GM23338 (cell line): ENCODE results near the gene CELSR1. TPM values are rescaled to one million over a fixed set of nuclear protein-coding genes. Genes with fewer than 3 reads are reported as not detected.

Source experiments
- ATAC-seq: fragments of 200-7000 bp; cut with Tn5 transposase; 3 replicates; pipeline ENCODE4 v1.9.1; 2020
- DNase-seq: peaks from one replicate; pipeline ENCODE4 v3.0.0-alpha.2; 2015; ENCODE audit warnings: low spot score
- H2AFZ ChIP-seq: fragments of 200-600 bp; sonication (generic); 2 replicates; pipeline ENCODE4 v1.8.0; 2016; ENCODE audit warnings: antibody characterized with exemption, mild to moderate bottlenecking, moderate library complexity
- H3F3A ChIP-seq: fragments of 200-600 bp; sonication (generic); replicated peaks from 2 replicates; pipeline ENCODE4 v1.8.0; 2017; ENCODE audit warnings: antibody characterized with exemption, mixed run types, low read depth
- H3K27ac ChIP-seq: fragments of 200-600 bp; sonication (generic); 2 replicates; pipeline ENCODE4 v1.6.1; 2016; ENCODE audit warnings: low read depth
- H3K27me3 ChIP-seq: fragments of 200-600 bp; sonication (generic); 2 replicates; pipeline ENCODE4 v1.8.0; 2016; ENCODE audit warnings: mild to moderate bottlenecking, mixed run types, moderate library complexity; ENCODE audit not compliant: insufficient read depth
- H3K36me3 ChIP-seq: fragments of 200-600 bp; sonication (generic); 2 replicates; pipeline ENCODE4 v1.8.0; 2016; ENCODE audit warnings: mild to moderate bottlenecking; ENCODE audit not compliant: insufficient read depth
- H3K4me1 ChIP-seq: fragments of 200-600 bp; sonication (generic); 2 replicates; pipeline ENCODE4 v1.8.0; 2016; ENCODE audit warnings: mild to moderate bottlenecking, moderate library complexity; ENCODE audit not compliant: insufficient read depth
- H3K4me2 ChIP-seq: fragments of 200-600 bp; sonication (generic); 2 replicates; pipeline ENCODE4 v1.7.1; 2017; ENCODE audit warnings: mixed run types
- H3K4me3 ChIP-seq: fragments of 200-600 bp; sonication (generic); 2 replicates; pipeline ENCODE4 v1.6.1; 2016; ENCODE audit warnings: mixed run types
- H3K79me2 ChIP-seq: fragments of 200-600 bp; sonication (generic); replicated peaks from 2 replicates; pipeline ENCODE4 v1.8.0; 2017; ENCODE audit warnings: mild to moderate bottlenecking; ENCODE audit not compliant: insufficient read depth
- H3K9me2 ChIP-seq: fragments of 200-600 bp; sonication (generic); 2 replicates; pipeline ENCODE4 v1.8.0; 2017; ENCODE audit not compliant: insufficient read depth
- H4K20me1 ChIP-seq: fragments of 200-600 bp; sonication (generic); replicated peaks from 2 replicates; pipeline ENCODE4 v1.8.0; 2017; ENCODE audit warnings: mild to moderate bottlenecking; ENCODE audit not compliant: insufficient read depth
- H3K27ac Mint-ChIP-seq: 2 replicates; pipeline ENCODE4 v1.8.0; 2020; ENCODE audit warnings: inconsistent platforms, mild to moderate bottlenecking, moderate library complexity, mixed read lengths
- H3K27me3 Mint-ChIP-seq: 3 replicates; pipeline ENCODE4 v1.8.0; 2022; ENCODE audit warnings: low read depth, mild to moderate bottlenecking, moderate library complexity, mixed read lengths, inconsistent platforms; ENCODE audit not compliant: insufficient read depth, poor library complexity
- H3K36me3 Mint-ChIP-seq: 3 replicates; pipeline ENCODE4 v1.8.0; 2021; ENCODE audit warnings: low read depth, mild to moderate bottlenecking, inconsistent platforms, moderate library complexity, mixed read lengths
- H3K4me1 Mint-ChIP-seq: 3 replicates; pipeline ENCODE4 v1.8.0; 2020; ENCODE audit warnings: mild to moderate bottlenecking, inconsistent platforms, mixed read lengths
- H3K4me3 Mint-ChIP-seq: 3 replicates; pipeline ENCODE4 v1.8.0; 2021; ENCODE audit warnings: moderate library complexity, mild to moderate bottlenecking, inconsistent platforms, mixed read lengths
- H3K9me3 Mint-ChIP-seq: 3 replicates; pipeline ENCODE4 v1.8.0; 2020; ENCODE audit warnings: moderate library complexity, mild to moderate bottlenecking, inconsistent platforms, mixed read lengths
- CREB1 ChIP-seq: fragments of 250-450 bp; sonication (Bioruptor Pico); IDR thresholded peaks from 2 replicates; pipeline ENCODE4 v1.5.0; 2020; ENCODE audit warnings: low read depth, mild to moderate bottlenecking, moderate library complexity
- CTCF ChIP-seq, 2 experiments: fragments of 200-600 bp in 1 of 2; sonication (generic) in 1 of 2; conservative IDR thresholded peaks; 2 replicates each; pipeline versions ENCODE4 v1.5.1 to v1.6.1; 2016 to 2017; ENCODE audit warnings: antibody characterized with exemption in 2 of 2, low read depth in 2 of 2, mild to moderate bottlenecking in 2 of 2, moderate library complexity in 1 of 2
- EZH2phosphoT487 ChIP-seq: fragments of 200-600 bp; sonication (generic); IDR thresholded peaks from one replicate; pipeline ENCODE4 v1.8.1; 2018; ENCODE audit warnings: antibody characterized with exemption; ENCODE audit not compliant: unreplicated experiment
- POLR2AphosphoS5 ChIP-seq: IDR thresholded peaks from 2 replicates; pipeline ENCODE4 v1.6.1; 2016; ENCODE audit warnings: antibody characterized with exemption, low read depth
- ZNF331 ChIP-seq: fragments of 250-450 bp; sonication (Bioruptor Pico); IDR thresholded peaks from 2 replicates; pipeline ENCODE4 v1.5.0; 2020; ENCODE audit warnings: low read depth, mild to moderate bottlenecking, moderate library complexity
- polyA plus RNA-seq: library from polyadenylated mRNA; unstranded; fragments of >200 nt; fragmentation: Nextera tagmentation; extraction: Ambion mirVana; gene quantifications from 2 replicates; pipeline ENCODE4 v1.2.1, GENCODE V29; 2016
- total RNA-seq: library from RNA; depleted of rRNA; stranded (reverse); fragments of >200 nt; shearing (Covaris generic); gene quantifications from 2 replicates; pipeline ENCODE4 v1.2.3, GENCODE V29; 2014

The CELSR1 gene
- total and polyA plus RNA-seq, 2 experiments from 2014 or later: 4.8 to 20.4 TPM

- no peak overlapping the region for H3K4me3 Mint-ChIP-seq
Measured at GRCh38 chr22:46545086-46545792, 7.8 kb upstream of the CELSR1 start.

GRCh38 chr22:46542011-46542985 lies 4.9 kb upstream of the CELSR1 start:
- DNase-seq: peak; percentile 87
- Histone ChIP-seq H3K4me2 (no peak overlapping the region), H3K4me1 (peaks cover 5% of the 10 kb centered on the region; the same call in 1 of the 2 replicates), H3K27ac (no peak overlapping the region), H4K20me1 (no peaks in the 10 kb centered on the region), H3K4me3 (no peak overlapping the region), H3K27me3 (peaks cover 29% of the 10 kb centered on the region), H3K9me2 (no peaks in the 10 kb centered on the region), H3F3A (no peaks in the 10 kb centered on the region), H3K36me3 (no peaks in the 10 kb centered on the region), H3K79me2 (no peaks in the 10 kb centered on the region), H2AFZ (no peak overlapping the region; the same call in 1 of the 2 replicates)
- Mint-ChIP-seq H3K27ac (no peak overlapping the region), H3K36me3 (no peaks in the 10 kb centered on the region), H3K27me3 (peaks cover 28% of the 10 kb centered on the region), H3K9me3 (no peaks in the 10 kb centered on the region), H3K4me3 (no peak overlapping the region), H3K4me1 (peaks cover 10% of the 10 kb centered on the region; the same call in 2 of the 3 replicates)
- no peak for TF ChIP-seq ZNF331 (CRISPR knock-in tag)
- no peak for TF ChIP-seq POLR2AphosphoS5
- peak; percentile 80 to 99 for TF ChIP-seq CTCF (conservative IDR thresholded peaks at IDR 0.05; ENCODE audit: low read depth in 2 of 2)
- TF ChIP-seq EZH2phosphoT487: no peak
- peak; percentile 93 for ATAC-seq

More at GRCh38 chr22:46545086-46545792, 7.8 kb upstream of the CELSR1 start:
- peaks cover 17% of the 10 kb centered on the region for H3K27me3 Mint-ChIP-seq
- H4K20me1 ChIP-seq: no peaks in the 10 kb centered on the region
- no peaks in the 10 kb centered on the region for H3F3A ChIP-seq
- 0 out of 3 replicates have a peak, but pooled peaks cover 2% of the 10 kb centered on the region for H3K4me1 Mint-ChIP-seq
- H3K79me2 ChIP-seq: no peaks in the 10 kb centered on the region
- H3K36me3 ChIP-seq: no peaks in the 10 kb centered on the region
- DNase-seq: no peak
- no peak overlapping the region for H3K27ac Mint-ChIP-seq
- TF ChIP-seq EZH2phosphoT487: no peak
- no peak for TF ChIP-seq CTCF (conservative IDR thresholded peaks at IDR 0.05; ENCODE audit: low read depth in 2 of 2)
- TF ChIP-seq CREB1 (CRISPR knock-in tag): no peak
- no peaks in the 10 kb centered on the region for H3K9me3 Mint-ChIP-seq
- H3K9me2 ChIP-seq: no peaks in the 10 kb centered on the region
- no peak overlapping the region for H3K4me2 ChIP-seq
- no peak overlapping the region for H3K4me3 ChIP-seq
- no peak for ATAC-seq
- no peaks in the 10 kb centered on the region for H3K36me3 Mint-ChIP-seq
- no peak overlapping the region for H3K27ac ChIP-seq
- no peak overlapping the region for H2AFZ ChIP-seq
- H3K4me1 ChIP-seq: no peaks in the 10 kb centered on the region
- H3K27me3 ChIP-seq: peaks cover 2% of the 10 kb centered on the region; the same call in 1 of the 2 replicates
